WTC11 (cell line): ENCODE data around the gene HMX2.

Experiments
- CTCF ChIP-seq: fragments of 200-600 bp; IDR thresholded peaks from 2 replicates; pipeline ENCODE4 v1.8.0; 2022; ENCODE audit warnings: antibody characterized with exemption
- FOXJ3 ChIP-seq: sonication (generic); formaldehyde crosslinking; IDR thresholded peaks from 2 replicates; pipeline ENCODE4 v1.9.0; 2021; ENCODE audit warnings: missing genetic modification reagents, mild to moderate bottlenecking, borderline replicate concordance
- HMGA2 ChIP-seq: fragments of 250-450 bp; sonication (Bioruptor Pico); IDR thresholded peaks from 2 replicates; pipeline ENCODE4 v1.4.0; 2021; ENCODE audit warnings: mild to moderate bottlenecking, moderate library complexity
- IRF2 ChIP-seq: sonication (generic); formaldehyde crosslinking; IDR thresholded peaks from 2 replicates; pipeline ENCODE4 v1.8.0; 2022; ENCODE audit warnings: low read depth, missing genetic modification reagents, borderline replicate concordance
- NFE2L1 ChIP-seq: sonication (generic); formaldehyde crosslinking; IDR thresholded peaks from 2 replicates; pipeline ENCODE4 v1.8.1; 2023; ENCODE audit warnings: missing genetic modification reagents
- NR3C1 ChIP-seq: sonication (generic); formaldehyde crosslinking; conservative IDR thresholded peaks from 2 replicates; pipeline ENCODE4 v1.8.1; 2023; ENCODE audit warnings: low read depth, mild to moderate bottlenecking, missing genetic modification reagents
- SP1 ChIP-seq: sonication (generic); formaldehyde crosslinking; conservative IDR thresholded peaks from 2 replicates; pipeline ENCODE4 v1.8.1; 2022; ENCODE audit warnings: missing genetic modification reagents
- STAT6 ChIP-seq: sonication (generic); formaldehyde crosslinking; conservative IDR thresholded peaks from 2 replicates; pipeline ENCODE4 v1.8.1; 2023; ENCODE audit warnings: mild to moderate bottlenecking, low read depth, missing genetic modification reagents, moderate library complexity
- TP53 ChIP-seq: sonication (generic); formaldehyde crosslinking; IDR thresholded peaks from 2 replicates; pipeline ENCODE4 v1.8.1; 2023; ENCODE audit warnings: mild to moderate bottlenecking, missing genetic modification reagents
- ZBTB21 ChIP-seq: sonication (generic); formaldehyde crosslinking; IDR thresholded peaks from 2 replicates; pipeline ENCODE4 v1.8.1; 2023; ENCODE audit warnings: mild to moderate bottlenecking, missing genetic modification reagents, borderline replicate concordance
- TF ChIP-seq, protein P1 (sequence below): sonication (generic); formaldehyde crosslinking; conservative IDR thresholded peaks from 2 replicates; pipeline ENCODE4 v1.8.1; 2022; ENCODE audit warnings: mild to moderate bottlenecking, missing genetic modification reagents

DNA sequence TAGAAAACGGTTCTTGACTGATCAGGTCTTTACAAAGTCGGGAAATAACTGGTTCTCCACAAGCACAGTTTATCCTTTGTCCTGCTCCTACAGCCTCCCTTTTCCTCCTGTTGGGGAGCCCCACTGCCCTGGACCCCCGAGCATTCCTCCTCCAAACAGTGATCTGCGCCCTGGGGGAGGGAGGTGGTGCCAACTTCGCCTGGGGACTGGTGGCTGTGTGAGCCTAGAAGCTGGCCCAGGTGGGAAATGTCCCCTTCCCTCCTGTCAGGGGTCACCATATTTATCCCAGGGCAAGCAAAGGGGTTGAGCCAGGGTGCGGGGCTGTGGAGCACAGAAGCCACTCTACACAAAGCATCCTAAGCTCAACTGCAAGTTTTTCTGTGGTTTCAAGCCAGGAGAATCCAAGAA is 6.9 kb upstream of the HMX2 start:
- TF ChIP-seq ZBTB21 (CRISPR knock-in tag): no peak
- TF ChIP-seq CTCF: no peak
- TF ChIP-seq TP53 (CRISPR knock-in tag): no peak
- TF ChIP-seq SP1 (CRISPR knock-in tag): no peak
- TF ChIP-seq, protein P1, sequence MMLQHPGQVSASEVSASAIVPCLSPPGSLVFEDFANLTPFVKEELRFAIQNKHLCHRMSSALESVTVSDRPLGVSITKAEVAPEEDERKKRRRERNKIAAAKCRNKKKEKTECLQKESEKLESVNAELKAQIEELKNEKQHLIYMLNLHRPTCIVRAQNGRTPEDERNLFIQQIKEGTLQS (CRISPR knock-in tag): no peak
- TF ChIP-seq FOXJ3 (CRISPR knock-in tag): no peak
- TF ChIP-seq IRF2 (CRISPR knock-in tag): no peak
- no peak for TF ChIP-seq NFE2L1
- TF ChIP-seq HMGA2: no peak
- no peak for TF ChIP-seq NR3C1 (CRISPR knock-in tag)
- TF ChIP-seq STAT6: no peak
